A673 (cell line): ENCODE data around the gene UNC5A. TPM values are rescaled to one million over a fixed set of nuclear protein-coding genes. Genes with fewer than 3 reads are reported as not detected.

Experiments used
- BruUV-seq: library from RNA; stranded (reverse); fragments of 400-500 nt; replicated peaks from 2 replicates; lab custom pipeline; 2021; lab: Mats Ljungman, UMichigan
- CTCF ChIA-PET: fragments of 300-600 bp; sonication (Branson Sonifier 250); formaldehyde crosslinking; loops from one replicate; lab custom pipeline; 2022; ENCODE audit warnings: antibody characterized with exemption; lab: Charles Lee
- POLR2A ChIA-PET: fragments of 300-600 bp; sonication (Branson Sonifier 250); formaldehyde crosslinking; loops from one replicate; lab custom pipeline; 2022; ENCODE audit warnings: antibody characterized with exemption; ENCODE audit not compliant: low non-redundant PET; lab: Charles Lee
- DNase-seq: peaks from one replicate; pipeline ENCODE4 v3.0.0-alpha.2; 2015; ENCODE audit warnings: low spot score
- H3K27ac ChIP-seq: fragments of 200-600 bp; sonication (generic); 2 replicates; pipeline ENCODE4 v1.5.1; 2016; ENCODE audit warnings: mixed run types, low read depth, mild to moderate bottlenecking, mixed read lengths, antibody characterized with exemption, low read length; ENCODE audit not compliant: poor library complexity, severe bottlenecking
- H3K27me3 ChIP-seq: fragments of 200-600 bp; sonication (generic); replicated peaks from 2 replicates; pipeline ENCODE4 v1.6.1; 2017; ENCODE audit warnings: mixed run types, low read depth, mild to moderate bottlenecking, mixed read lengths, antibody characterized with exemption, low read length; ENCODE audit not compliant: insufficient read depth, poor library complexity
- H3K36me3 ChIP-seq: fragments of 200-600 bp; sonication (generic); 2 replicates; pipeline ENCODE4 v1.6.1; 2016; ENCODE audit warnings: mixed run types, mild to moderate bottlenecking, mixed read lengths, antibody characterized with exemption, low read length; ENCODE audit not compliant: insufficient read depth, poor library complexity, severe bottlenecking
- H3K4me1 ChIP-seq: fragments of 200-600 bp; sonication (generic); 2 replicates; pipeline ENCODE4 v1.6.1; 2017; ENCODE audit warnings: mixed run types, mild to moderate bottlenecking, mixed read lengths, antibody characterized with exemption, low read length; ENCODE audit not compliant: insufficient read depth, poor library complexity, severe bottlenecking
- H3K4me3 ChIP-seq: fragments of 200-600 bp; sonication (generic); 2 replicates; pipeline ENCODE4 v1.5.1; 2016; ENCODE audit warnings: low read depth, mixed run types, mild to moderate bottlenecking, mixed read lengths, low read length; ENCODE audit not compliant: poor library complexity, severe bottlenecking
- H3K9me3 ChIP-seq: fragments of 200-600 bp; sonication (generic); 2 replicates; pipeline ENCODE4 v1.6.1; 2016; ENCODE audit warnings: mixed run types, low read depth, mild to moderate bottlenecking, mixed read lengths, antibody characterized with exemption, low read length; ENCODE audit not compliant: poor library complexity, severe bottlenecking
- EZH2 ChIP-seq: fragments of 200-600 bp; sonication (generic); IDR thresholded peaks from 2 replicates; pipeline ENCODE4 v1.6.1; 2017; ENCODE audit warnings: borderline replicate concordance, low read depth, mild to moderate bottlenecking, mixed read lengths, antibody characterized with exemption, low read length; ENCODE audit not compliant: poor library complexity, severe bottlenecking
- intact Hi-C: fragments of 100-400 bp; cut with micrococcal nuclease; formaldehyde crosslinking; loops from one replicate; pipeline ENCODE4 v1.10.0; 2022; ENCODE audit not compliant: unreplicated experiment
- total RNA-seq: library from RNA; stranded (reverse); gene quantifications from 2 replicates; pipeline ENCODE4 v1.2.3, GENCODE V29; 2021
- TF ChIP-seq, protein P1 (sequence below): fragments of 300-800, 200-600 bp; sonication (generic); conservative IDR thresholded peaks from 2 replicates; pipeline ENCODE4 v1.5.1; 2017; ENCODE audit warnings: low read depth, mild to moderate bottlenecking, antibody characterized with exemption, low read length, moderate library complexity, mixed read lengths

Gene UNC5A
- total RNA-seq, 1 experiment from 2014 or later: 7.5 TPM

- intact Hi-C loops: no loop called here
- Histone ChIP-seq H3K27ac (no peak overlapping the region), H3K27me3 (no peaks in the 10 kb centered on the region), H3K4me3 (no peak overlapping the region), H3K4me1 (no peaks in the 10 kb centered on the region), H3K9me3 (no peaks in the 10 kb centered on the region), H3K36me3 (no peaks in the 10 kb centered on the region)
- CTCF ChIA-PET: no interaction called here
- POLR2A ChIA-PET: no interaction called here
- no TSS peak for BruUV-seq
- TF ChIP-seq, protein P1, sequence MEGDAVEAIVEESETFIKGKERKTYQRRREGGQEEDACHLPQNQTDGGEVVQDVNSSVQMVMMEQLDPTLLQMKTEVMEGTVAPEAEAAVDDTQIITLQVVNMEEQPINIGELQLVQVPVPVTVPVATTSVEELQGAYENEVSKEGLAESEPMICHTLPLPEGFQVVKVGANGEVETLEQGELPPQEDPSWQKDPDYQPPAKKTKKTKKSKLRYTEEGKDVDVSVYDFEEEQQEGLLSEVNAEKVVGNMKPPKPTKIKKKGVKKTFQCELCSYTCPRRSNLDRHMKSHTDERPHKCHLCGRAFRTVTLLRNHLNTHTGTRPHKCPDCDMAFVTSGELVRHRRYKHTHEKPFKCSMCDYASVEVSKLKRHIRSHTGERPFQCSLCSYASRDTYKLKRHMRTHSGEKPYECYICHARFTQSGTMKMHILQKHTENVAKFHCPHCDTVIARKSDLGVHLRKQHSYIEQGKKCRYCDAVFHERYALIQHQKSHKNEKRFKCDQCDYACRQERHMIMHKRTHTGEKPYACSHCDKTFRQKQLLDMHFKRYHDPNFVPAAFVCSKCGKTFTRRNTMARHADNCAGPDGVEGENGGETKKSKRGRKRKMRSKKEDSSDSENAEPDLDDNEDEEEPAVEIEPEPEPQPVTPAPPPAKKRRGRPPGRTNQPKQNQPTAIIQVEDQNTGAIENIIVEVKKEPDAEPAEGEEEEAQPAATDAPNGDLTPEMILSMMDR: no peak
- no peak for TF ChIP-seq EZH2
- DNase-seq: no peak
Measured at GRCh38 chr5:176814836-176815438, 4.6 kb downstream of the UNC5A start.

DNA sequence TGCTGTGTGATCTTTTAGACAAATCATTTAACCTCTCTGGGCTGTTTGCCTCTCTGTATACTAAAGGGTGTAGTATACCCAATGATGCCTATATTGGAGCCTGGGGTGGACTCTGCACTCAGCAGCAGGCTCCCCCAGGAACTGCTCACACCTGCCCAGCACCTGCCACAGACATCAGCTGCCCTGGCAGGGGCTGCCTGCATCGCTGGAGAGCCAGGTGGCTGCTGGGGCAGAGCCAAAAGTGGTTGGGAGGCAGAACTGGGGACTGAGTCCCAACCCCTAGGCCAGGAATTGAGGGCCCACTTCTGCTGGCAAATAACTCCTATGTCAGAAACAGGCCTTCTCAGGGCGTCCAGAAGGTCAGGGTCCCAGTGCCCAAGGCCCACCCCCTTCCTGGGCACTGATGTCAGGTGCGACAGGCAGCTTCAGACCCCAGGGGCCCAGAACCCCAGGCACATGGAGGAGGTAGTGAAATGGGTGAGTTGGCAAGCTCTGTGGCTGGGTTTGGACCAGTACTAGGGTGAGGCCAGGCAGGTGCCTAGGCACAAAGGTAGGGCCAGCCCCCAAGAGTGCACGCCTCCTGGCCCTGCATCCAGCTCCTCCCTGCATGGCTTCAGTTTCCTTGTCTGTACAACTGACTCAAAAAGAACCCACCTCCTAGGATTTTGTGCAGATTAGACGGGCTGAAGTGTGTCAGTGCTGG, 5.8 kb downstream of the UNC5A start:
- H3K4me1 ChIP-seq: no peaks in the 10 kb centered on the region
- H3K27ac ChIP-seq: no peak overlapping the region
- CTCF ChIA-PET: no interaction called here
- H3K9me3 ChIP-seq: no peaks in the 10 kb centered on the region
- H3K27me3 ChIP-seq: no peaks in the 10 kb centered on the region
- intact Hi-C loops: no loop called here
- DNase-seq: no peak
- H3K4me3 ChIP-seq: no peak overlapping the region
- BruUV-seq: no TSS peak
- TF ChIP-seq, protein P1: no peak
- TF ChIP-seq EZH2: no peak
- POLR2A ChIA-PET: interaction anchor here (0.6 kb wide), 1 partner anchor 98 kb away, joined by 4 read pairs; no protein-coding TSS in a partner anchor
- H3K36me3 ChIP-seq: no peaks in the 10 kb centered on the region

DNA sequence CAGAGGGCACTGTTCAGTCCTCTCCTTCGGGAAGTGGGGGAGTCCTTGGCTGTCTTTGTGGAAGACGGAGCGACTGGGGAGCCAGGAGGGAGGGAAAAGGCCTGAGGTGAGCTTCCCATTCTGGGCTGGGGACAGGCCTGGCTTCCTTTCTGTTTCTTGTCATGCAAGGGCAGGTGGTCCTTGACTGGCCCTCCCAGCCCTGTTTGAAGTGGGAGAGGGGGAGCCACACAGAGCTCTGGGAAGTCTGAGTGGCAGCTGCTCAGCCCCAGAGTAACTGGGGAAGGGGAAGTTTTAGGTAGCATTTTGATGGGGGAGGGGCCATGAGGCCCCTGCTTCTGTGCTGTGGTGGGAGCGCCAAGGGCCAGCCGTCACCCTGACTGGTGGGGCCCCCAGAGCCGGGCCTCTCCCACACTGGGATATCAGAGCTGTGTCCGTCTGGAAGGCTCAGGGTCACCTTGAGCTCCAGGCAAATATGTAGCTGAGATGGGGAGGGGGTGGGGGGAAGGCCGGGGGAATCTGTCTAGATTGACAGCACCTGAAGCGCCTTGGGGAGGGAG, 6.5 kb downstream of the UNC5A start:
- Histone ChIP-seq H3K27me3 (no peaks in the 10 kb centered on the region), H3K36me3 (no peaks in the 10 kb centered on the region), H3K9me3 (no peaks in the 10 kb centered on the region), H3K4me3 (no peak overlapping the region), H3K27ac (no peak overlapping the region), H3K4me1 (no peaks in the 10 kb centered on the region)
- no TSS peak for BruUV-seq
- ChIA-PET POLR2A (interaction anchor here (0.6 kb wide), 1 partner anchor 98 kb away, joined by 4 read pairs; no protein-coding TSS in a partner anchor), CTCF (interaction anchor here (0.6 kb wide), 1 partner anchor 29 kb away, joined by 3 read pairs; no protein-coding TSS in a partner anchor)
- DNase-seq: no peak
- intact Hi-C loops: no loop called here
- no peak for TF ChIP-seq EZH2
